HCT116 (cell line): ENCODE data around the gene SKA1.

Experiments used
- POLR2A ChIP-seq: IDR thresholded peaks from 2 replicates; pipeline ENCODE4 v1.7.0; 2011; ENCODE audit warnings: borderline replicate concordance; ENCODE audit not compliant: insufficient read depth, insufficient read length; ENCODE audit errors: extremely low read depth
- TF ChIP-seq, protein P1 (sequence below), 3 experiments: fragments of 200-600 bp in 1 of 3; sonication (generic) in 1 of 3; IDR thresholded peaks in 2 of 3; conservative IDR thresholded peaks in 1 of 3; 2 replicates each; pipeline ENCODE4 v1.5.1; 2012 to 2017; ENCODE audit warnings: low read depth in 2 of 3, low read length in 2 of 3, antibody characterized with exemption in 1 of 3, borderline replicate concordance in 1 of 3, control low read depth in 1 of 3, mild to moderate bottlenecking in 1 of 3, mixed read lengths in 1 of 3, mixed run types in 1 of 3, moderate library complexity in 1 of 3; ENCODE audit not compliant: insufficient read depth in 1 of 3

GRCh38 chr18:50398099-50398498, 23.3 kb downstream of the SKA1 start:
- TF ChIP-seq, protein P1, sequence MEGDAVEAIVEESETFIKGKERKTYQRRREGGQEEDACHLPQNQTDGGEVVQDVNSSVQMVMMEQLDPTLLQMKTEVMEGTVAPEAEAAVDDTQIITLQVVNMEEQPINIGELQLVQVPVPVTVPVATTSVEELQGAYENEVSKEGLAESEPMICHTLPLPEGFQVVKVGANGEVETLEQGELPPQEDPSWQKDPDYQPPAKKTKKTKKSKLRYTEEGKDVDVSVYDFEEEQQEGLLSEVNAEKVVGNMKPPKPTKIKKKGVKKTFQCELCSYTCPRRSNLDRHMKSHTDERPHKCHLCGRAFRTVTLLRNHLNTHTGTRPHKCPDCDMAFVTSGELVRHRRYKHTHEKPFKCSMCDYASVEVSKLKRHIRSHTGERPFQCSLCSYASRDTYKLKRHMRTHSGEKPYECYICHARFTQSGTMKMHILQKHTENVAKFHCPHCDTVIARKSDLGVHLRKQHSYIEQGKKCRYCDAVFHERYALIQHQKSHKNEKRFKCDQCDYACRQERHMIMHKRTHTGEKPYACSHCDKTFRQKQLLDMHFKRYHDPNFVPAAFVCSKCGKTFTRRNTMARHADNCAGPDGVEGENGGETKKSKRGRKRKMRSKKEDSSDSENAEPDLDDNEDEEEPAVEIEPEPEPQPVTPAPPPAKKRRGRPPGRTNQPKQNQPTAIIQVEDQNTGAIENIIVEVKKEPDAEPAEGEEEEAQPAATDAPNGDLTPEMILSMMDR (IDR thresholded peaks at IDR 0.05 in 2 of 3, conservative IDR thresholded peaks at IDR 0.05 in 1 of 3; ENCODE audit: borderline replicate concordance in 1 of 3, insufficient read depth in 1 of 3, low read depth in 2 of 3, low read length in 2 of 3), result no peak
- no peak for TF ChIP-seq POLR2A
